ENCODE results near the gene NOL4L.

Gene NOL4L

DNA sequence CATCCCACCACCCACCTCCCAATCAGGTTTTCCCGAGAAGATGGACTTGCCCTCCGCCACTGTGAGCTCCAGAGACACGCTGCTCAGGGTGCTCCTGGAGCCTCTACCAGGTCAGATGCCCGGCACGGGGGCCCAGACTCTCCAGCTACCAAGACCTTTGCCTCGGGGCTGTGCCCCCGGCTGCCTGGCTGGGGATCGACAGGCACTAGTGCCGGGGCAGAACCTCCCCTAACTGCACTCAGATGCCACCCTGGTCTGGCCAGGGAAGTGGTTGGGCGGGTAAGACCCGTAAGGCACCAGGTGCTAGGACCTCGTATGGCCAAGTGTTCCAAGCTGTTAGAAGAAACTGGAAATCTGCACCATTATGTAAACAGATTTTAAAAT, 126.3 kb downstream of the NOL4L start:
- DNase-seq (ENCODE audit: low read depth, low spot score) = no peak
- H3K4me3 ChIP-seq (ENCODE audit: low read length) = no peak overlapping the region

DNA sequence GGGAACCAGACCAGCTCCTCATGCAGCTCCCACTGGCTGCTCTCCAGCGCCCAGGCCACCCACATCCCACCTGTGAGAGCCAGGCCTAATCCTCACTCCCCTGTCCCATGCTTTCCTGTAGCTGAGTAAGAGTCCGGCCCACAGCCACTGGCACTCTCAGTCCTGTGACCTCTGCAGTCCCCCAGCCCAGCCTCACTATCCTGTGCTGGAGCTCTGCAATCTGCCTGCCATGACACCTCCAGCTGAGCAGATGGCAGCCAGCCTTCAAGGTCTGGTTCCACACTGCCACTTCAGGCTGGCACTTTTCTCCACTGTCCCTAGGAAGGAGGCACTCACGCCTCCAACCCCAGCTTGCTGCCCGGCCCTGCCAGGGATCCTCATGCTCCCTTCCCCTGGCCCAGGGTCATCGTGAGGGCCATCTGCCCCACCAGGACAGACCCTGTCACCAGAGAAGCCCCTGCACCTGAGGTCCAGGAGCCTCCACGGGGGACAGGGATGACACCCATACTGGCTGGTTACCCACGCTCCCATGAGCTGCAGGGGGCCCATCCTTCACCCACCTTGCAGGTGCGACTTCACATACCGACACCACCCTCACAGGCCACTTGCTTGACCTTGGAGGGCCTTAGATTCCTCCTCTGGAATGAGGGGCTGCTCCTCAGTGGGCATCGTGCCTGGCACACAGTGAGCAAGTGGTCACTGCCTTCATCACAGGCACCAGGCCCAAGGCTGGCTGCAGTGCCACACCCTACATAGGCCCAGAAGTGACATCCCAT, 126.9 kb downstream of the NOL4L start:
- no peak overlapping the region for H3K4me3 ChIP-seq (ENCODE audit: low read length)
- no peak for DNase-seq (ENCODE audit: low read depth, low spot score)

DNA sequence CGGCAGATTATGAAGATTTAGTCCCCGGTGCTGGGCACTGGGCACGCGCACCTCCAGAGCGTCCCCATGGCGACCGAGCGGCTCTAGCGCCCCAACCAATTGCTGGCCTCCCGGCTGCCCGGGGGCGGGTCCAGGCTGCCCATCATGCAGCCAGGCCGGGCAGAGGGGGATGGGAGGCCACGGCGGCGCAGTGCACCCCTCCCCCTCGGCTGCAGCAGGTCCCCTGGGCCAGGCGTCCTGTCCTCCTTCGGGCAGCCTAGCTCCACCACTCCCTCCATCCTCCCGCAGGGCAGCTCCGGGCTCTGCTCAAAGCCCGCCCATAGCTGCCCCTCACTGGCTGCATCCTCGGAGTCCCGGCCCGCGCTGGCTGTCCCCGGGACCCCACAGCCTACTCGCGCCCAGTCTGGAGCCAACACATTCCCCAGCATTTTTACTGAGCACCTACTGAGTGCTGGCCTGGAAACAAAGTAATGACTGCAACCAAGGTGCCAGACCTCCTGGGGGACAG, 127.6 kb downstream of the NOL4L start:
- no peak for DNase-seq (ENCODE audit: low read depth, low spot score)
- H3K4me3 ChIP-seq (ENCODE audit: low read length) = no peak overlapping the region

DNA sequence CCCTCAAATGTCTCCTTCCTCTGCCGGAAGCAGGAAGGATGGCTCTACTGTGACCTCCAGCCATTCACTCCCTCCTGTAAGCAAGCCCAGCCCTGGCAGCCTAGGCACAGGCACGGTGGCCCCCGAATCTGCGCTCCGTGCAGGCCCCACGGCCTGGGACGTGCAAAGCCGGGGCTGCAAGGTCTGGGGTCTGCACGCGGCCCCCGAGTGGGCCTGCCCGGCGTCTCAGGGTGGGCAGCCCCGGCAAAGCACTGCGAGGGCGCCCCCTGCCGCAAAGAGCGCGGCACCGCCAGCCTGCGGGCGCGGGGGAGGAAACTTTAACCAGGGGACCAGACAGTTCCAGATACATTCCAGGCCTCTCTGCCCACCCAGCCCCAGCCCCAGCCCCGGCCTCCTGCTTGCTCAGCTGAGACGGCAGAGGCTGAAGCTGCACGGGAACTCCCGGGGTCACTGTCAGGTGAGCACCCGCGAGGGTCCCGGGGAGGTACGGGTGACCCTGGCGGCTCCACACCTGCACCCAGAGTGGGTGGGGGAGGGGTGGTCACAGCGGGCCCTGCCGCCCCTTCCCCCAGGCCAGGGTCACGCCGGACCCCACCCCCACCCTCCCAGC, 128.2 kb downstream of the NOL4L start:
- DNase-seq (ENCODE audit: low read depth, low spot score) = no peak
- H3K4me3 ChIP-seq (ENCODE audit: low read length) = no peak overlapping the region

- no peak overlapping the region for H3K4me3 ChIP-seq (ENCODE audit: low read length)
- no peak for DNase-seq (ENCODE audit: low read depth, low spot score)
These were observed 129.0 kb downstream of the NOL4L start for GRCh38 chr20:32455901-32456701.

- no peak for DNase-seq (ENCODE audit: low read depth, low spot score)
- no peak overlapping the region for H3K4me3 ChIP-seq (ENCODE audit: low read length)
These were observed 129.8 kb downstream of the NOL4L start for GRCh38 chr20:32455171-32455900.

DNA sequence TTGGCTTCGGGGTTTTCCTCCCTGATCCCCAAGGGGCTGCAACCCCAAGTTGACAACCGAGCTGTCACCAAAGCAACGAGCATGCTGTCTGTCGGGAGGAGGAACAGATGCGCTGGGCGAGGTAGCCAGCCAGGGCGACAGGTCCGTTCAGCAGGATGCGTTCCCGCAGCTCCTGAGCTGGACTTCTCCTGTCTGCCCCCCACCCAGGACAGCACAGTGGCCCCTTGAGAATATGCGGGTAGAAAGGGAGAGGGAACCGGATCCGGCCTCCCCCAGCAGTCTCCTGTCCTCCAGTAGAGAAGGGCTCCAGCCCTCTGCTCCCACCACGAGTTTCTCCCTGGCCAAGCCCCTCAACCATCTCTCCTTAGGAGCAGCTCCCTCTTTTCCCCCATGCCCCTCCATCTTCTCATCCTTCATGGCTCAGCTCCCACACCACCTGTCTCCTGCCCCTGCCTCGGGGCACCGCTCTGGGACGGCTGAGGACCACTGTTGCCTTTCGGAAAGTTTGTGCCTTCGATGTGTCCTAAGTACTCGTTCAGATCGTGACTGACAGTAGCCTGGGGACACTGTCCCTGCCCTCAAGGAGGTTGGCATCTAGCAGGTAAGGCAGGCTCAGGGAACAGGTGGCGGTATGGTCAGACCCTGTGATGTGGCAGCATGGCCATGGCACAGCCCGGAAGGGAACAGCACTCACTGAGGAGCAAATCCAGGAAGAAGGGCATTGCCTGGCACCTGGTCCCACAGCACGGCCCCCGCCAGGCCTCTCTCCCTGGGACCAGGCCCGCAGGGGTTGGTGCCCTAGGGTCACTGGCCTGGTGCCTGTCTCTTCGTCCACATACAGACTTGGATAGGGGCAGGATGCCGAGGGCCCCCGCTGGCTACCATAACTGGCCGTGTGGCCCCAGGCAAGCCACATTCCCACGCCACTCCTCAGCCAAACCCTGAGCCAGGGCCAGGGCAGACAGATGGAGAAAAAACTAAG, 130.7 kb downstream of the NOL4L start:
- DNase-seq (ENCODE audit: low read depth, low spot score) = no peak

GRCh38 chr20:32453467-32454163, 131.5 kb downstream of the NOL4L start:
- H3K4me3 ChIP-seq (ENCODE audit: low read length) = no peak overlapping the region

More for the DNA sequence above, 130.7 kb downstream of the NOL4L start:
- H3K4me3 ChIP-seq (ENCODE audit: low read length) = no peak overlapping the region

GRCh38 chr20:32452776-32453466, 132.2 kb downstream of the NOL4L start:
- DNase-seq (ENCODE audit: low read depth, low spot score) = no peak
- H3K4me3 ChIP-seq (ENCODE audit: low read length) = no peak overlapping the region

More at GRCh38 chr20:32453467-32454163, 131.5 kb downstream of the NOL4L start:
- no peak for DNase-seq (ENCODE audit: low read depth, low spot score)

GRCh38 chr20:32451682-32452461, 133.3 kb downstream of the NOL4L start:
- DNase-seq (ENCODE audit: low read depth, low spot score) = no peak
- no peak overlapping the region for H3K4me3 ChIP-seq (ENCODE audit: low read length)

- no peak overlapping the region for H3K4me3 ChIP-seq (ENCODE audit: low read length)
- no peak for DNase-seq (ENCODE audit: low read depth, low spot score)
These were observed 133.8 kb downstream of the NOL4L start for GRCh38 chr20:32451340-32451681.

DNA sequence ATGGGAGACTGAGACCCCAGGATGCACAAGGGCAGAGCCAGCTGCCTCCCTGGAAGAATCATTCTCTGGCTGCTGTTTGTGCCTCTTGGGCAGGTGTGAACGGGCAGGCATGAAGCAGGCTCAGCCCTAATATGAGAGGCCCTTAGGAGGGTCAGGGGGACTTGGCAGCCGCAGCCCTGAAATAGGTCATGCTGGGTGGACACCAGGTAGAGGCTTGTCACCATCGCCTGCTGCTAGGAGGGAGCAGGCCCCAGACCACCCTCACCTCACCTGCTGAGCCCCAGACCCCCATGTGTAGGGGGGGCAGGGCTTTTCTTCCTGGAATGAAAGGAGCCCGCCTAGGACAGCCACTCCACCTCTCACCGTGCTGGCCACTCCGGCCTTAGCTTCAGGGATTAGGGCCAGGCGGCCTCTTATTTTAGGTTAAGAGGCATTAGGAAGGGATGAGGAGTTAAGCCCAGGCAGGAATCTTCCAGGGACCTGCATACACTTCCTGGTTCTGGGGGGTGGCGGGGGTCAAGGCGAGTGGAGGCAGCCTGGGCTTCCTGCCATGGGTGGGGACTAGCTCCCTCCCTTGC, 134.6 kb downstream of the NOL4L start:
- no peak for DNase-seq (ENCODE audit: low read depth, low spot score)
- H3K4me3 ChIP-seq (ENCODE audit: low read length) = no peak overlapping the region

DNA sequence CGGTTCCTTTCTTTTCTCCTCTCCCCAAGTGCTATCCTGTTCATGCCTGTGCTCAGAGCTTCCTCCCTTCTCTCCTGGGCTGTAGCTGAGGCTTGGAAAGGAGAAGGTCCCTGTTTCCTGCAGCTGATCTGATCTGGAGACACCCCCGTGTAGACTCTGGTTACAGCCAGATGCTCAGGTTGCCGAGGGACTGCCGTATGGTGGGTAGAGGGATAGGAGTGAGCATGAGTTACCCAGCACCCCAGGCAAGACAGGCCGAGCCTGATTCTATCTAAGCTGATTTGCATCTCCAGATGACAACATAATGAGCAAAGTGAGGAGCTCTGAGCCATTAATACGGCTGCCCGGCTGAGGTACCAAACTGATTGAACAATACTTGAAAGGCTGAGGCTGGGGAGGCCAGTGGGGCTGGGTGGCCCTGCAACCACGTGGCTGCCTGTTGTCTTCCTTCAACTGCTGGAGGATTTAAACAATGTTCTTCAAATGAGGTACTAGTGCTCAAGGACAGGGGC, 135.2 kb downstream of the NOL4L start:
- no peak overlapping the region for H3K4me3 ChIP-seq (ENCODE audit: low read length)
- no peak for DNase-seq (ENCODE audit: low read depth, low spot score)

DNA sequence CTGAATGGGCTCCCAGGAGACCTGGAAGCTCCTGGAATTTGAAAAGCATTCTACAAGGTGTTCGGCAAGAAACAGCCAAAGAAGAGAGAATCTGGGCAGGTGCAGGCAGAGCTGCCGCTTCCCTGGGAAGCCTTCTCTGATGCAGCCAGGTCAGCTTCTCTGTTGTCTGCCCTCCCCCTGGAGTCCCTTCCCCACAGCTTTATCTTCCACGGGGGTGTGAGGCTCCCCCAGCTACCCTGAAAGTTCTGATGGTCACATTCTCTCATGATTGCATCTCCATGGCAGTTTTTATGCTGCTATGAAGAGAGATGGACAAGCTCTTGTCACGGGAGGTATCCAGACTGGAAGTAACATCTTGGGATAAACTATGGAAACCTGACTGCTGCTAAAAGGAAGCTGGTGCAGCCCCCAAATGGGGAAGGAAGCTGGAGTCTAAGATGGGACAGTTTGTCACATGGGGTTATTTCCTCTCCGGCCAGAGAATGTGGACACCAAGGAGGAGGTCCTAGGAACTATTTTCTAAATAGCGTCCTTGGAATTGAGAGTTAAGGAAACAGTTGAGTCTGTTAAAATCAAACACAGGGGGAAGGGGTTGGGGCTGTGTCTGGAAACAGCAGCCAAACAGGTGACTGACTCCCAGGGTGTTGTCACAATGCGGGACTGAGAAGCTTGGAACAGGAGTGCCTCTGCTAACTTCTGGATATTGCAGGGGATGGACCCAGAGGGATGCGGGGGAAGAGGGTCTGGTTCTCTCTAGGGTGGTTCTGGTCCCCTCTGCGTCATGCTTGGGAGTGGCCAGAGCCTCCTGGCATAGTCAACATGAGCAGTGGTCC, 135.9 kb downstream of the NOL4L start:
- no peak for DNase-seq (ENCODE audit: low read depth, low spot score)
- no peak overlapping the region for H3K4me3 ChIP-seq (ENCODE audit: low read length)
